Measurements from ENCODE around the gene EEF1E1.

DNA sequence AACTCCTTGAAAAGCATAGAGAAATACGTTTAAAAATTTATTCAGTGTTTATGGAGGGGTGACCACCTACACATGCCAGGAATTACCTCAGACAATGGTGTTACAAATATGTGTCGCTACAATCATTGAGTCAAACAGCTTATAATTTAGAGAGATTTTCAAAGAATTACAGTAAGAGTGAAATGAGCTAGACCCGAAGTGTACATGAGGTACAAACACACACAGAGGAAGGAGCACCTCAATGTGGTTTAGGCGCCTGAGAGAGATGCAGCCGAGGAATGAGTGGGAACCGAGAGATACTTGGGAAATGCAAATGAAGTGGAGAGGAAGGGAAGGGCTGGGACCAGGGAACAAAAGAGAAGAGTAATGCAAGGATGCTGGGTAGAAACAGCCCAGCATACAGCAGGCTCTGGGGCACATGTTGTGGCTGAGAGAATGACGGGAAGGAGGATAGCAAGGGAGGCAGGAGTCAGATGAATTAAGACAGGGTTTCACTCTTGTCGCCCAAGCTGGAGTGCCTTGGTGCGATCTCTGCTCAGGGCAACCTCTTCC lies 15.5 kb downstream of the EEF1E1 start:
- TF ChIP-seq, protein P1, sequence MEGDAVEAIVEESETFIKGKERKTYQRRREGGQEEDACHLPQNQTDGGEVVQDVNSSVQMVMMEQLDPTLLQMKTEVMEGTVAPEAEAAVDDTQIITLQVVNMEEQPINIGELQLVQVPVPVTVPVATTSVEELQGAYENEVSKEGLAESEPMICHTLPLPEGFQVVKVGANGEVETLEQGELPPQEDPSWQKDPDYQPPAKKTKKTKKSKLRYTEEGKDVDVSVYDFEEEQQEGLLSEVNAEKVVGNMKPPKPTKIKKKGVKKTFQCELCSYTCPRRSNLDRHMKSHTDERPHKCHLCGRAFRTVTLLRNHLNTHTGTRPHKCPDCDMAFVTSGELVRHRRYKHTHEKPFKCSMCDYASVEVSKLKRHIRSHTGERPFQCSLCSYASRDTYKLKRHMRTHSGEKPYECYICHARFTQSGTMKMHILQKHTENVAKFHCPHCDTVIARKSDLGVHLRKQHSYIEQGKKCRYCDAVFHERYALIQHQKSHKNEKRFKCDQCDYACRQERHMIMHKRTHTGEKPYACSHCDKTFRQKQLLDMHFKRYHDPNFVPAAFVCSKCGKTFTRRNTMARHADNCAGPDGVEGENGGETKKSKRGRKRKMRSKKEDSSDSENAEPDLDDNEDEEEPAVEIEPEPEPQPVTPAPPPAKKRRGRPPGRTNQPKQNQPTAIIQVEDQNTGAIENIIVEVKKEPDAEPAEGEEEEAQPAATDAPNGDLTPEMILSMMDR (conservative IDR thresholded peaks at IDR 0.05), result no peak
- TF ChIP-seq EZH2 (IDR thresholded peaks at IDR 0.05; ENCODE audit: low read depth), result no peak

All from PC-9 (cell line).